Activated CD4-positive, alpha-beta T cell treated with anti-CD3 and anti-CD28 coated beads for 36 hours (primary cell): ENCODE measurements around the gene DPP4. TPM values are rescaled to one million over a fixed set of nuclear protein-coding genes. Genes with fewer than 3 reads are reported as not detected.

Source experiments
- ATAC-seq: fragments of 200-7000 bp; cut with Tn5 transposase; one replicate; pipeline ENCODE4 v1.10.0; 2021; ENCODE audit warnings: mild to moderate bottlenecking, moderate library complexity
- CTCF ChIA-PET: fragments of 350-600 bp; sonication (Branson Sonifier 250); formaldehyde crosslinking; loops from one replicate; lab custom pipeline; 2021; ENCODE audit warnings: antibody characterized with exemption; lab: Charles Lee
- POLR2A ChIA-PET: fragments of 350-600 bp; sonication (Branson Sonifier 250); formaldehyde crosslinking; loops from one replicate; lab custom pipeline; 2021; ENCODE audit warnings: antibody characterized with exemption, inconsistent platforms; lab: Charles Lee
- DNase-seq: peaks from one replicate; pipeline ENCODE4 v3.0.0-alpha.2; 2020
- H3K27ac Mint-ChIP-seq: one replicate; pipeline ENCODE4 v1.8.0; 2021; ENCODE audit warnings: mixed read lengths
- H3K27me3 Mint-ChIP-seq: one replicate; pipeline ENCODE4 v1.8.0; 2021; ENCODE audit warnings: mixed read lengths
- H3K36me3 Mint-ChIP-seq: one replicate; pipeline ENCODE4 v1.8.0; 2021; ENCODE audit warnings: low read depth, mixed read lengths
- H3K4me1 Mint-ChIP-seq: one replicate; pipeline ENCODE4 v1.8.0; 2021; ENCODE audit warnings: mixed read lengths
- H3K4me3 Mint-ChIP-seq: one replicate; pipeline ENCODE4 v1.8.0; 2021; ENCODE audit warnings: mild to moderate bottlenecking, moderate library complexity, mixed read lengths
- H3K9me3 Mint-ChIP-seq: one replicate; pipeline ENCODE4 v1.8.0; 2021; ENCODE audit warnings: low read depth, mixed read lengths
- intact Hi-C, 2 experiments: fragments of 100-400 bp; cut with DNase I in 1 of 2; cut with micrococcal nuclease in 1 of 2; formaldehyde crosslinking; loops; one replicate each; pipeline versions ENCODE4 v1.14.2 to v1.15.1; 2022 to 2024; cut with DNase I, micrococcal nuclease
- total RNA-seq, 2 experiments: library from RNA; stranded (reverse); gene quantifications; one replicate each; pipeline ENCODE4 v1.2.3, GENCODE V29; 2021

DPP4 gene
- total RNA-seq, 2 experiments from 2014 or later: 15.9 to 22.4 TPM

DNA sequence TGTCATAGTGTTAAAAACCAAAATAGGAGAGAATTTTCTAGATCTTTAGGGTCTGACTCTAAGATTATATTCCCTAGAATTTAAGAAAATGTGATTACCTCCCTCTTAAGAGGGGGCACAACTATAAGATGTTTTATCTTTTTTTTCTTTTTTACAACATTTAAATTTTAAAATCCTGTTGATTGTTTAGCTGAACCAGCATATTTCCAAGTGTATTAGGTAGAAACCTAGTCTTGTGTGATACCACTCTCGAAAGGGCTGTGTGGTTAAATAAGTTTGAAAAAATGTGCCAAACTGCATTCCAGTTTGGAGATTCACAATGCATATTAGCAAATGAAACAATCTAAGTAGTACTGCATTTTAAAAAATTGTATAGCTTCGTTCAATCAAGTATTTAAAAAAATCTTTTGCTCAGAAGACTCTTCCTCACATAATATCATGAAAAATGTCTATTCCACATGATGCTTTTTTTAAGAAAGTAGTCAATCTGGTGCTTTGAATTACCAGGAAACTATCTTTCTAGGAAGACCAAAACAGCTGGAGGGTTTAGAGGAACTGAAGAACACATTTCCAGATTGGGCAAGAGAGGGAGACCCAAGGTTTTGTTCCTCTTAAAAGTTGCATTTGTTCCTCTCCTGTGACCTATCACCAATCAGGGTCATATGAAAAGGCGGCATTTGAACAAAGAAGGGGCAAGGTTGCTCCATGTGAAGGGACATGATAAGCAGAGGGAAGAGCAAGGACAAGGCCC lies 98.8 kb downstream of the DPP4 start:
- ChIA-PET CTCF (no interaction called here), POLR2A (no interaction called here)
- peak overlapping the region; percentile 35 for H3K27ac Mint-ChIP-seq
- peaks cover 6% of the 10 kb centered on the region for H3K27me3 Mint-ChIP-seq
- no peak for ATAC-seq
- H3K36me3 Mint-ChIP-seq: no peaks in the 10 kb centered on the region
- H3K4me3 Mint-ChIP-seq: no peak overlapping the region
- intact Hi-C loops: no loop called here
- H3K4me1 Mint-ChIP-seq: peaks cover 34% of the 10 kb centered on the region
- no peaks in the 10 kb centered on the region for H3K9me3 Mint-ChIP-seq
- no peak for DNase-seq

GRCh38 chr2:161974461-161974860 lies 99.6 kb downstream of the DPP4 start:
- ChIA-PET POLR2A (no interaction called here), CTCF (no interaction called here)
- intact Hi-C loops: no loop called here
- Mint-ChIP-seq H3K4me1 (peaks cover 31% of the 10 kb centered on the region), H3K9me3 (no peaks in the 10 kb centered on the region), H3K27ac (no peak overlapping the region), H3K36me3 (no peaks in the 10 kb centered on the region), H3K4me3 (no peak overlapping the region), H3K27me3 (peaks cover 6% of the 10 kb centered on the region)
- ATAC-seq (no peak), DNase-seq (no peak)

GRCh38 chr2:161972866-161973265 lies 101.1 kb downstream of the DPP4 start:
- Mint-ChIP-seq H3K36me3 (no peaks in the 10 kb centered on the region), H3K4me1 (peaks cover 28% of the 10 kb centered on the region), H3K27me3 (peaks cover 6% of the 10 kb centered on the region), H3K9me3 (no peaks in the 10 kb centered on the region), H3K4me3 (no peak overlapping the region), H3K27ac (no peak overlapping the region)
- intact Hi-C loops: no loop called here
- ChIA-PET POLR2A (no interaction called here), CTCF (interaction anchor here (0.8 to 1.8 kb wide), 5 partner anchors 14 to 26 kb away, joined by 3 to 6 read pairs (median 3); no protein-coding TSS in a partner anchor)
- no peak for DNase-seq
- ATAC-seq: no peak

GRCh38 chr2:161972232-161972631 lies 101.8 kb downstream of the DPP4 start:
- no peak for DNase-seq
- peaks cover 6% of the 10 kb centered on the region for H3K27me3 Mint-ChIP-seq
- intact Hi-C loops: no loop called here
- H3K36me3 Mint-ChIP-seq: no peaks in the 10 kb centered on the region
- H3K27ac Mint-ChIP-seq: no peak overlapping the region
- CTCF ChIA-PET: interaction anchor here (0.8 to 1.8 kb wide), 6 partner anchors 14 to 35 kb away, joined by 3 to 6 read pairs (median 3); no protein-coding TSS in a partner anchor
- H3K9me3 Mint-ChIP-seq: no peaks in the 10 kb centered on the region
- peaks cover 26% of the 10 kb centered on the region for H3K4me1 Mint-ChIP-seq
- H3K4me3 Mint-ChIP-seq: no peak overlapping the region
- POLR2A ChIA-PET: interaction anchor here (0.6 kb wide), 1 partner anchor 20 kb away, joined by 5 read pairs; no protein-coding TSS in a partner anchor
- ATAC-seq: no peak

- intact Hi-C loops: no loop called here
- ATAC-seq (no peak), DNase-seq (no peak)
- H3K36me3 Mint-ChIP-seq: no peaks in the 10 kb centered on the region
- no peaks in the 10 kb centered on the region for H3K9me3 Mint-ChIP-seq
- peak overlapping the region; percentile 3 for H3K27ac Mint-ChIP-seq
- ChIA-PET POLR2A (interaction anchor here (0.6 kb wide), 1 partner anchor 20 kb away, joined by 5 read pairs; no protein-coding TSS in a partner anchor), CTCF (interaction anchor here (1.1 to 1.3 kb wide), 4 partner anchors 15 to 36 kb away, joined by 3 to 4 read pairs (median 3); no protein-coding TSS in a partner anchor)
- H3K4me1 Mint-ChIP-seq: peaks cover 26% of the 10 kb centered on the region
- peaks cover 6% of the 10 kb centered on the region for H3K27me3 Mint-ChIP-seq
- no peak overlapping the region for H3K4me3 Mint-ChIP-seq
These were observed 102.5 kb downstream of the DPP4 start for GRCh38 chr2:161971551-161971950.

DNA sequence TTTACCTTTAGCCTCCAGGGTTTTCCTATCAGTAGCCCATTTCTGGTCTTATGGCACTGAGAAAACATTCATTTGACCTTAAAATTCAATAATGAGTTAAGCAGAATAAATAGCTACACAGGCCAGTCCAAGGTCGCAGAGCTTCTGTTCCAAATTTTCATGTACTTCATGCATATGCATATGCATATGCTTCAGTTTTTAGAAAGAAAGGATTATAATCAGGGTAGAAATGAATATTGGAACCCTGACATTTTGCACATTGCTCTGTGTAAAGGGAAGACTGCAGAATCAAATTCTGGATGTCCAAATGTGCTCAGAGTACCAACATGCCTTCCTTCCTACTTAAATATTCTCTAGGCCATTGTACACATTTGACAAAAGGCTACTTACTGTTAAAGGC lies 104.9 kb downstream of the DPP4 start:
- no peaks in the 10 kb centered on the region for H3K9me3 Mint-ChIP-seq
- CTCF ChIA-PET: interaction anchor here (0.5 kb wide), 1 partner anchor 978 kb away, joined by 3 read pairs; no protein-coding TSS in a partner anchor
- H3K27me3 Mint-ChIP-seq: peaks cover 5% of the 10 kb centered on the region
- POLR2A ChIA-PET: no interaction called here
- no peak overlapping the region for H3K27ac Mint-ChIP-seq
- peaks cover 25% of the 10 kb centered on the region for H3K4me1 Mint-ChIP-seq
- no peaks in the 10 kb centered on the region for H3K36me3 Mint-ChIP-seq
- intact Hi-C loops: loop anchor here in 1 of 2 experiments (5.0 kb wide), 1 partner anchor 802 kb away; no protein-coding TSS in a partner anchor
- no peak for DNase-seq
- ATAC-seq: no peak
- H3K4me3 Mint-ChIP-seq: no peak overlapping the region

DNA sequence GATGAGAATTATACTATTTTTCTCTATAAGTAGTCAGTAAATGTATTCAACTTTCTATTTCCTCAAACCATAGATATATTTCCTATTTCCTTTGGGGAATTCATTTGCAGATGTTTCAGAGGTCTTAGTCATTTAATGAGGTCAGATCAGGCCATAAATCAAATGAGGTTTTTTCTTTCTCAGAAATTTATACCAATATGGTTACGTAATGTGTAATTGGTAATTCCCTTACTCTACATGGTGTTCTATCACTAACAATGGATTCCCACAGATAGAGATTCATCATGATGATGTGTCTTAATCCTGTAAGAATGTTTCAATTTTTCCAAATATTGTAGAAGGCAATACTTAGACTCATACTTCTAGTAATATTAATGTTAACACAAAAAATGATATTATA lies 108.0 kb downstream of the DPP4 start:
- ChIA-PET CTCF (no interaction called here), POLR2A (no interaction called here)
- intact Hi-C loops: loop anchor here (1.0 to 5.0 kb wide), 5 partner anchors 27 to 799 kb away; no protein-coding TSS in a partner anchor
- Mint-ChIP-seq H3K27me3 (peaks cover 3% of the 10 kb centered on the region), H3K4me3 (no peak overlapping the region), H3K9me3 (peaks cover 2% of the 10 kb centered on the region), H3K36me3 (no peaks in the 10 kb centered on the region), H3K27ac (no peak overlapping the region), H3K4me1 (peaks cover 26% of the 10 kb centered on the region)
- peak; percentile 68 for ATAC-seq
- DNase-seq: no peak

- H3K27ac Mint-ChIP-seq: peak overlapping the region; percentile 69
- ChIA-PET POLR2A (interaction anchor here (1.5 kb wide), 1 partner anchor 11 kb away, joined by 8 read pairs; no protein-coding TSS in a partner anchor), CTCF (interaction anchor here (1.0 to 2.6 kb wide), 6 partner anchors 10 to 900 kb away, joined by 3 to 14 read pairs (median 4); no protein-coding TSS in a partner anchor)
- H3K9me3 Mint-ChIP-seq: peaks cover 2% of the 10 kb centered on the region
- H3K4me3 Mint-ChIP-seq: no peak overlapping the region
- H3K27me3 Mint-ChIP-seq: no peaks in the 10 kb centered on the region
- H3K4me1 Mint-ChIP-seq: peaks cover 29% of the 10 kb centered on the region
- ATAC-seq: peak; percentile 77
- intact Hi-C loops: loop anchor here (1.0 to 2.0 kb wide), 5 partner anchors 8 to 95 kb away; no protein-coding TSS in a partner anchor
- DNase-seq: no peak
- no peaks in the 10 kb centered on the region for H3K36me3 Mint-ChIP-seq
These were observed 109.9 kb downstream of the DPP4 start for GRCh38 chr2:161964160-161964559.

DNA sequence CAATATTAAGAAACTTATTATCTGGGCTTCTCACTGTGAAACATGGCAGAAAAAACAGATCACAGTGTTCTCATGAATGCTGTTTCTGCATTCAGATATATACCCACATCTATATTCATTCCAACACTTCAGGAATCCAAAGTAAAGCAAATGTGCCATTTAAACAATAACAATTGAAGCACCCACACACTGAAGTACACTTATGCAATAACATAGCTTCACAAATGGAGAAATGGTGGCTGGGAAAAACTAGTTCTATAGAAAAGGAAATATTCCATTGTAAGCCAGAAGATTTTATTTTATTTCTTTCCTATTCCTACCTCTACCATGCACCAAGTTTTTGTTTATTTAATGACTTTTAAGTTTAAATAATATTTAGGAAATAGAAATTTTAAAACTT lies 111.9 kb downstream of the DPP4 start:
- no peak for ATAC-seq
- H3K4me1 Mint-ChIP-seq: peaks cover 32% of the 10 kb centered on the region
- ChIA-PET CTCF (no interaction called here), POLR2A (no interaction called here)
- no peaks in the 10 kb centered on the region for H3K36me3 Mint-ChIP-seq
- no peak overlapping the region for H3K4me3 Mint-ChIP-seq
- no peaks in the 10 kb centered on the region for H3K27me3 Mint-ChIP-seq
- H3K9me3 Mint-ChIP-seq: peaks cover 2% of the 10 kb centered on the region
- no peak for DNase-seq
- intact Hi-C loops: no loop called here
- H3K27ac Mint-ChIP-seq: no peak overlapping the region

GRCh38 chr2:161961061-161961460 lies 113.0 kb downstream of the DPP4 start:
- no peak for ATAC-seq
- H3K4me1 Mint-ChIP-seq: peaks cover 41% of the 10 kb centered on the region

DNA sequence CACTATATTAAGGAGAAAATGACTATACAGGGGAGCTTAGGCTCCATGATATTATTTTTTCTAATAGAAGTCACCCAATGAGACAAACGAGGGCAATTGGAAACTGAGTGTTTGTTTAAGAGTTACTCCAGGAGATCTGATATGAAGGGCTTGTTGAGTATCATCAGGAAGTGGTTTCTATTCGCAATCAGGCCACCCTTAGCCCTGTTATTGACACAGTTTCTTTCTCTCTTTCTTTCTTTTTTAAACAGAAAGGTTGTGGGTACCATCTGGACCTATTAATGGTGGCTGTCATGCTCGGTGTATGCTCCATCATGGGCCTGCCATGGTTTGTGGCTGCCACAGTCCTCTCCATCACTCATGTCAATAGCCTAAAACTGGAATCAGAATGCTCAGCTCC lies 117.3 kb downstream of the DPP4 start:
- no peak overlapping the region for H3K4me3 Mint-ChIP-seq
- intact Hi-C loops: loop anchor here in 1 of 2 experiments (1.0 to 10.0 kb wide), 2 partner anchors 8 to 792 kb away; partner anchors contain the start of gene TANK
- H3K4me1 Mint-ChIP-seq: peaks cover 57% of the 10 kb centered on the region
- H3K27ac Mint-ChIP-seq: peak overlapping the region; percentile 76
- DNase-seq (no peak), ATAC-seq (peak; percentile 7)
- POLR2A ChIA-PET: no interaction called here
- CTCF ChIA-PET: interaction anchor here (1.0 to 1.9 kb wide), 2 partner anchors 10 to 11 kb away, joined by 5 read pairs; no protein-coding TSS in a partner anchor
- no peaks in the 10 kb centered on the region for H3K9me3 Mint-ChIP-seq
- no peaks in the 10 kb centered on the region for H3K36me3 Mint-ChIP-seq
- no peaks in the 10 kb centered on the region for H3K27me3 Mint-ChIP-seq

More at GRCh38 chr2:161961061-161961460, 113.0 kb downstream of the DPP4 start:
- Mint-ChIP-seq H3K9me3 (peaks cover 2% of the 10 kb centered on the region), H3K27ac (no peak overlapping the region), H3K27me3 (no peaks in the 10 kb centered on the region), H3K4me3 (no peak overlapping the region), H3K36me3 (no peaks in the 10 kb centered on the region)
- intact Hi-C loops: no loop called here
- no peak for DNase-seq
- ChIA-PET CTCF (interaction anchor here (0.6 to 1.1 kb wide), 2 partner anchors 111 to 352 kb away, joined by 3 read pairs; no protein-coding TSS in a partner anchor), POLR2A (no interaction called here)
